ENCODE measurements around the gene MOCOS. TPM values are rescaled to one million over a fixed set of nuclear protein-coding genes. Genes with fewer than 3 reads are reported as not detected.

MOCOS gene
- total RNA-seq, 4 donors from 2014 or later: 2.6 to 5.7 (median 4.4) TPM

GRCh38 chr18:36175481-36175880 is 11.8 kb upstream of the MOCOS start:
- H3K4me1 ChIP-seq: peaks cover 0 to 20% (median 10%) of the 10 kb centered on the region in 4 donors
- no peaks in the 10 kb centered on the region for H3K9me3 ChIP-seq
- peak overlapping the region; percentile 38 to 55 (median 48) for H3K27ac ChIP-seq
- intact Hi-C loops (cut with DNase I; ENCODE audit: low total_unique reads): no loop called here
- DNase-seq: no peak
- WGBS, 2 donors (ENCODE audit: low coverage in 1 of 2): 85 to 100% methylated on average over 1 of the region's 1 CpG
- in situ Hi-C loops (cut with MboI; ENCODE audit: low pct_ligation_motif_present in 1 of 4, low pct_unique_long_range_greater_than_20kb in 1 of 4, low sequenced_read_pairs in 3 of 4): no loop called here
- no peaks in the 10 kb centered on the region for H3K27me3 ChIP-seq
- H3K4me3 ChIP-seq: no peak overlapping the region
- no peak for TF ChIP-seq POLR2AphosphoS5 (IDR thresholded peaks at IDR 0.05)
- peaks cover 0 to 40% (median 12%) of the 10 kb centered on the region in 4 donors for H3K36me3 ChIP-seq

GRCh38 chr18:36176177-36176584 is 11.1 kb upstream of the MOCOS start:
- Histone ChIP-seq H3K4me1 (peaks cover 0 to 23% (median 10%) of the 10 kb centered on the region in 4 donors), H3K27ac (peak overlapping the region; percentile 36 to 51 (median 40)), H3K36me3 (peaks cover 0 to 33% (median 10%) of the 10 kb centered on the region in 4 donors), H3K4me3 (no peak overlapping the region), H3K9me3 (no peaks in the 10 kb centered on the region), H3K27me3 (no peaks in the 10 kb centered on the region)
- peak; percentile 80 for DNase-seq
- WGBS, 2 donors (ENCODE audit: low coverage in 1 of 2): 60% methylated on average over 2 of the region's 2 CpGs; no CpG with 5 or more reads in 1 of the 2 donors
- TF ChIP-seq POLR2AphosphoS5 (IDR thresholded peaks at IDR 0.05) (peak in 1 of 3 donors; percentile 38), POLR2A (IDR thresholded peaks at IDR 0.05) (no peak)
- intact Hi-C loops (cut with DNase I; ENCODE audit: low total_unique reads): no loop called here
- in situ Hi-C loops (cut with MboI; ENCODE audit: low pct_ligation_motif_present in 1 of 4, low pct_unique_long_range_greater_than_20kb in 1 of 4, low sequenced_read_pairs in 3 of 4): no loop called here

- intact Hi-C loops (cut with DNase I; ENCODE audit: low total_unique reads) (no loop called here), in situ Hi-C loops (cut with MboI; ENCODE audit: low pct_ligation_motif_present in 1 of 4, low pct_unique_long_range_greater_than_20kb in 1 of 4, low sequenced_read_pairs in 3 of 4) (no loop called here)
- Histone ChIP-seq H3K4me1 (peaks cover 0 to 23% (median 10%) of the 10 kb centered on the region in 4 donors), H3K4me3 (no peak overlapping the region), H3K27ac (peak overlapping the region; percentile 3 to 51 (median 40)), H3K27me3 (no peaks in the 10 kb centered on the region), H3K36me3 (peaks cover 0 to 28% (median 7%) of the 10 kb centered on the region in 4 donors), H3K9me3 (no peaks in the 10 kb centered on the region)
- TF ChIP-seq EP300 (IDR thresholded peaks at IDR 0.05; ENCODE audit: low read depth) (no peak), POLR2A (IDR thresholded peaks at IDR 0.05) (no peak), POLR2AphosphoS5 (IDR thresholded peaks at IDR 0.05) (no peak), CTCF (IDR thresholded peaks at IDR 0.05) (no peak)
- DNase-seq: no peak
- WGBS, 2 donors (ENCODE audit: low coverage in 1 of 2): 89 to 92% methylated on average over 9 of the region's 9 CpGs
Measured at GRCh38 chr18:36176711-36177110, 10.6 kb upstream of the MOCOS start.

- intact Hi-C loops (cut with DNase I; ENCODE audit: low total_unique reads) (no loop called here), in situ Hi-C loops (cut with MboI; ENCODE audit: low pct_ligation_motif_present in 1 of 4, low pct_unique_long_range_greater_than_20kb in 1 of 4, low sequenced_read_pairs in 3 of 4) (no loop called here)
- peaks cover 0 to 23% (median 10%) of the 10 kb centered on the region in 4 donors for H3K4me1 ChIP-seq
- no peak overlapping the region for H3K4me3 ChIP-seq
- H3K36me3 ChIP-seq: peaks cover 0 to 24% (median 5%) of the 10 kb centered on the region in 4 donors
- no peak for DNase-seq
- WGBS, 2 donors (ENCODE audit: low coverage in 1 of 2): 82 to 100% methylated on average over 1 to 3 of the region's 3 CpGs
- H3K27me3 ChIP-seq: no peaks in the 10 kb centered on the region
- H3K9me3 ChIP-seq: no peaks in the 10 kb centered on the region
- TF ChIP-seq EP300 (IDR thresholded peaks at IDR 0.05; ENCODE audit: low read depth) (no peak), CTCF (IDR thresholded peaks at IDR 0.05) (no peak), POLR2AphosphoS5 (IDR thresholded peaks at IDR 0.05) (no peak), POLR2A (IDR thresholded peaks at IDR 0.05) (no peak)
- no peak overlapping the region for H3K27ac ChIP-seq
Measured at GRCh38 chr18:36177913-36178312, 9.4 kb upstream of the MOCOS start.

GRCh38 chr18:36179562-36180355 is 7.5 kb upstream of the MOCOS start:
- H3K4me3 ChIP-seq: no peak overlapping the region
- in situ Hi-C loops (cut with MboI; ENCODE audit: low pct_ligation_motif_present in 1 of 4, low pct_unique_long_range_greater_than_20kb in 1 of 4, low sequenced_read_pairs in 3 of 4): no loop called here
- peak; percentile 68 for DNase-seq
- 33 to 42% methylated on average over 6 to 7 of the region's 7 CpGs for WGBS, 2 donors (ENCODE audit: low coverage in 1 of 2)
- H3K36me3 ChIP-seq: peaks cover 0 to 11% (median 5%) of the 10 kb centered on the region in 4 donors
- peak overlapping the region; percentile 23 to 51 (median 44) for H3K27ac ChIP-seq
- H3K27me3 ChIP-seq: no peaks in the 10 kb centered on the region
- peaks cover 0 to 23% (median 10%) of the 10 kb centered on the region in 4 donors for H3K4me1 ChIP-seq
- TF ChIP-seq POLR2A (IDR thresholded peaks at IDR 0.05): no peak
- H3K9me3 ChIP-seq: no peaks in the 10 kb centered on the region
- intact Hi-C loops (cut with DNase I; ENCODE audit: low total_unique reads): no loop called here

Measured in transverse colon (tissue), 4 donors.